Neutrophil (primary cell): ENCODE measurements around the gene FGF14.

Experiments
- H3K27ac ChIP-seq: fragments of 200-600 bp; sonication (generic); 2 replicates; pipeline ENCODE4 v1.5.1; 2016; ENCODE audit warnings: mild to moderate bottlenecking, moderate library complexity
- H3K27me3 ChIP-seq: fragments of 200-600 bp; sonication (generic); 2 replicates; pipeline ENCODE4 v1.6.0; 2016; ENCODE audit warnings: mild to moderate bottlenecking
- H3K36me3 ChIP-seq: fragments of 200-600 bp; sonication (generic); 2 replicates; pipeline ENCODE4 v1.5.1; 2017
- H3K4me1 ChIP-seq, 2 experiments: fragments of 200-600 bp in 1 of 2; sonication (generic) in 1 of 2; 1 replicate in 1 of 2; 2 replicates in 1 of 2; pipeline versions ENCODE4 v1.5.1 to v1.6.1; 2013 to 2016; ENCODE audit warnings: low read depth in 1 of 2, low read length in 1 of 2, mild to moderate bottlenecking in 1 of 2, moderate library complexity in 1 of 2; ENCODE audit not compliant: control insufficient read depth in 1 of 2, insufficient read depth in 1 of 2
- H3K4me3 ChIP-seq, 2 experiments: fragments of 200-600 bp in 1 of 2; sonication (generic) in 1 of 2; 1 replicate in 1 of 2; 2 replicates in 1 of 2; pipeline ENCODE4 v1.5.1; 2013 to 2016; ENCODE audit warnings: low read depth in 1 of 2, low read length in 1 of 2, mild to moderate bottlenecking in 1 of 2, moderate library complexity in 1 of 2
- H3K9me3 ChIP-seq: fragments of 200-600 bp; sonication (generic); 2 replicates; pipeline ENCODE4 v1.5.1; 2016
- CTCF ChIP-seq: fragments of 200-600 bp; sonication (generic); IDR thresholded peaks from 2 replicates; pipeline ENCODE4 v1.5.1; 2016; ENCODE audit warnings: antibody characterized with exemption

The FGF14 gene

GRCh38 chr13:101795025-101795424, 606.8 kb downstream of the FGF14 start:
- TF ChIP-seq CTCF = no peak
- Histone ChIP-seq H3K4me3 (no peak overlapping the region), H3K4me1 (no peaks in the 10 kb centered on the region), H3K27ac (no peak overlapping the region), H3K27me3 (no peaks in the 10 kb centered on the region), H3K36me3 (no peaks in the 10 kb centered on the region), H3K9me3 (no peaks in the 10 kb centered on the region)

- no peak overlapping the region for H3K4me3 ChIP-seq
- H3K36me3 ChIP-seq = no peaks in the 10 kb centered on the region
- H3K27ac ChIP-seq = no peak overlapping the region
- no peaks in the 10 kb centered on the region for H3K4me1 ChIP-seq
- H3K9me3 ChIP-seq = no peaks in the 10 kb centered on the region
- H3K27me3 ChIP-seq = no peaks in the 10 kb centered on the region
- no peak for TF ChIP-seq CTCF
Observed at GRCh38 chr13:101792189-101792588, 609.7 kb downstream of the FGF14 start.

GRCh38 chr13:101785858-101786257, 616.0 kb downstream of the FGF14 start:
- Histone ChIP-seq H3K4me3 (no peak overlapping the region), H3K27ac (no peak overlapping the region), H3K4me1 (no peaks in the 10 kb centered on the region), H3K27me3 (no peaks in the 10 kb centered on the region), H3K9me3 (no peaks in the 10 kb centered on the region), H3K36me3 (no peaks in the 10 kb centered on the region)
- no peak for TF ChIP-seq CTCF

- Histone ChIP-seq H3K36me3 (no peaks in the 10 kb centered on the region), H3K27me3 (no peaks in the 10 kb centered on the region), H3K4me1 (no peaks in the 10 kb centered on the region), H3K9me3 (no peaks in the 10 kb centered on the region), H3K4me3 (no peak overlapping the region), H3K27ac (no peak overlapping the region)
- no peak for TF ChIP-seq CTCF
Observed at GRCh38 chr13:101784313-101784712, 617.5 kb downstream of the FGF14 start.

- Histone ChIP-seq H3K27me3 (no peaks in the 10 kb centered on the region), H3K9me3 (no peaks in the 10 kb centered on the region), H3K4me1 (no peaks in the 10 kb centered on the region), H3K4me3 (no peak overlapping the region), H3K36me3 (no peaks in the 10 kb centered on the region), H3K27ac (no peak overlapping the region)
- no peak for TF ChIP-seq CTCF
Observed at GRCh38 chr13:101783554-101783953, 618.3 kb downstream of the FGF14 start.

GRCh38 chr13:101780211-101780610, 621.6 kb downstream of the FGF14 start:
- H3K36me3 ChIP-seq = no peaks in the 10 kb centered on the region
- no peaks in the 10 kb centered on the region for H3K4me1 ChIP-seq
- no peak overlapping the region for H3K27ac ChIP-seq
- H3K27me3 ChIP-seq = no peaks in the 10 kb centered on the region
- TF ChIP-seq CTCF = no peak
- H3K4me3 ChIP-seq = no peak overlapping the region
- H3K9me3 ChIP-seq = no peaks in the 10 kb centered on the region
